Measurements from ENCODE around the gene UCN3. TPM values are rescaled to one million over a fixed set of nuclear protein-coding genes. Genes with fewer than 3 reads are reported as not detected.

UCN3 gene
- total and polyA plus RNA-seq, 2 experiments from 2014 or later, result not detected

DNA sequence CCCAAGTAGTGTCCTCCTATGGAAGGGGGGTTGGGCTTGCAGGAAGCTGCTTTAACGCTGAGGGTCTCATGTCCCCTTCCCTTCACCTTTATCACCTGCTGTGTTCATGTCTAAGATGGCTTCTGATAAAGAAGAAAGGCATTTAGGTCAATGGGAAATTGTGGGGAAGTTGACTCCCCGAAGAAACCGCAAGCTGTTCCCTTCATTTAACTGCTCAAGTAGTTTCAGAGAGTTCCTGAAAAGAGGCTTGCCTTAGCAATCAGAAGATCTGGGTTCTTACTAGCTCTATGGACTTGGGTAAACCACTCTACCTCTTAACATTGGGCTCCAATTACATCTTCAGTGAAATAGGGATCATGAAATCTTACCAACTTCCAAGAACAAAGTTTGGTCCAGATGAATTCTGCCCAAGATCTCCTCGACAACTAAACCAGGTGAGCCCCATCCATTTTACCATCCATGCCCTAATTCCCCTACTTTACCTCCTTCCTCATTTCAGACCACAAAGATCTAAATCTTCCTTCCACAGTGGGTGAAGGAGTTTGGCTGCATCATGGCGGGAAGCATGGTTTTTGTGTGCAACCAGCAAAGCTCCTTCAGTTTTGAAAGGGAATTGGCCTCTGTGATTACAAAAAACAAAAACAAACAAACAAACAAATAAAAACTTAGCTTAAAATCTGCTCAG, 30.4 kb upstream of the UCN3 start:
- DNase-seq (ENCODE audit: low spot score), result no peak
- H3K36me3 ChIP-seq (replicated peaks; ENCODE audit: insufficient read depth, low read depth), result no peaks in the 10 kb centered on the region
- WGBS (ENCODE audit: low lambda C conversion rate, missing lambda C conversion rate), result 92% methylated on average over 5 of the region's 5 CpGs

DNA sequence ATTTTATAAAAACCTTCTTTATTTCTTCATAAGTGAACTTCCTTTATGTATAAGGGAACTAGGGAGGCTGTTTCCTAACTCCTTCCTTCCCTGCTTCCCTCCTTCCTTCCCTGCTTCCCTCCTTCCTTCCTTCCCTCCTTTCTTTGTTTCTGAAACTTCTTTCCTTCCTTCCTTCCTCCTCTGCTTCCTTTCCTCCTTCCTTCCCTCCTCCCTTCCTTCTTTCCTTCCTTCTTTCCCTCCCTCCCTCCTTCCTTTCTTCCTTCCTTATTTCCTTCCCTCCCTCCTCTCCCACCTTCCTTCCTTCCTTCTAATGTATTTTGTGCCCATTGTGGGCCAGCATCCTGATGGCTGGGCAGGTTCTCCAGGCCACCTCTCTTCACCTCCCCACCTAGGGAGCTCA, 26.8 kb upstream of the UCN3 start:
- Histone ChIP-seq H3K27ac (no peak overlapping the region), H3K4me1 (ENCODE audit: insufficient read depth) (no peaks in the 10 kb centered on the region), H3K4me2 (no peak overlapping the region), H3K79me2 (no peaks in the 10 kb centered on the region), H2AFZ (no peak overlapping the region), H3K27me3 (no peaks in the 10 kb centered on the region), H3K36me3 (replicated peaks; ENCODE audit: insufficient read depth, low read depth) (no peaks in the 10 kb centered on the region), H3K4me3 (no peak overlapping the region), H3K9me2 (replicated peaks; ENCODE audit: insufficient read depth) (no peaks in the 10 kb centered on the region), H4K20me1 (ENCODE audit: insufficient read depth, poor library complexity, severe bottlenecking) (no peaks in the 10 kb centered on the region), H3K9me3 (ENCODE audit: low read depth) (no peaks in the 10 kb centered on the region)
- DNase-seq (ENCODE audit: low spot score), result no peak
- TF ChIP-seq, protein P1, sequence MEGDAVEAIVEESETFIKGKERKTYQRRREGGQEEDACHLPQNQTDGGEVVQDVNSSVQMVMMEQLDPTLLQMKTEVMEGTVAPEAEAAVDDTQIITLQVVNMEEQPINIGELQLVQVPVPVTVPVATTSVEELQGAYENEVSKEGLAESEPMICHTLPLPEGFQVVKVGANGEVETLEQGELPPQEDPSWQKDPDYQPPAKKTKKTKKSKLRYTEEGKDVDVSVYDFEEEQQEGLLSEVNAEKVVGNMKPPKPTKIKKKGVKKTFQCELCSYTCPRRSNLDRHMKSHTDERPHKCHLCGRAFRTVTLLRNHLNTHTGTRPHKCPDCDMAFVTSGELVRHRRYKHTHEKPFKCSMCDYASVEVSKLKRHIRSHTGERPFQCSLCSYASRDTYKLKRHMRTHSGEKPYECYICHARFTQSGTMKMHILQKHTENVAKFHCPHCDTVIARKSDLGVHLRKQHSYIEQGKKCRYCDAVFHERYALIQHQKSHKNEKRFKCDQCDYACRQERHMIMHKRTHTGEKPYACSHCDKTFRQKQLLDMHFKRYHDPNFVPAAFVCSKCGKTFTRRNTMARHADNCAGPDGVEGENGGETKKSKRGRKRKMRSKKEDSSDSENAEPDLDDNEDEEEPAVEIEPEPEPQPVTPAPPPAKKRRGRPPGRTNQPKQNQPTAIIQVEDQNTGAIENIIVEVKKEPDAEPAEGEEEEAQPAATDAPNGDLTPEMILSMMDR (IDR thresholded peaks at IDR 0.05; ENCODE audit: poor library complexity), result no peak
- TF ChIP-seq EZH2phosphoT487 (IDR thresholded peaks at IDR 0.05; ENCODE audit: low read depth, severe bottlenecking, unreplicated experiment), result no peak
- TF ChIP-seq EZH2 (IDR thresholded peaks at IDR 0.05; ENCODE audit: borderline replicate concordance), result no peak

More for the DNA sequence above, 30.4 kb upstream of the UCN3 start:
- Histone ChIP-seq H3K27ac (no peak overlapping the region), H3K27me3 (no peaks in the 10 kb centered on the region), H3K9me3 (ENCODE audit: low read depth) (no peaks in the 10 kb centered on the region), H4K20me1 (ENCODE audit: insufficient read depth, poor library complexity, severe bottlenecking) (no peaks in the 10 kb centered on the region), H3K9me2 (replicated peaks; ENCODE audit: insufficient read depth) (no peaks in the 10 kb centered on the region), H3K79me2 (no peaks in the 10 kb centered on the region), H3K4me3 (no peak overlapping the region), H3K4me1 (ENCODE audit: insufficient read depth) (no peaks in the 10 kb centered on the region), H3K4me2 (no peak overlapping the region), H2AFZ (no peak overlapping the region)
- TF ChIP-seq, protein P1 (IDR thresholded peaks at IDR 0.05; ENCODE audit: poor library complexity), result no peak
- no peak for TF ChIP-seq EZH2 (IDR thresholded peaks at IDR 0.05; ENCODE audit: borderline replicate concordance)
- TF ChIP-seq EZH2phosphoT487 (IDR thresholded peaks at IDR 0.05; ENCODE audit: low read depth, severe bottlenecking, unreplicated experiment), result no peak

DNA sequence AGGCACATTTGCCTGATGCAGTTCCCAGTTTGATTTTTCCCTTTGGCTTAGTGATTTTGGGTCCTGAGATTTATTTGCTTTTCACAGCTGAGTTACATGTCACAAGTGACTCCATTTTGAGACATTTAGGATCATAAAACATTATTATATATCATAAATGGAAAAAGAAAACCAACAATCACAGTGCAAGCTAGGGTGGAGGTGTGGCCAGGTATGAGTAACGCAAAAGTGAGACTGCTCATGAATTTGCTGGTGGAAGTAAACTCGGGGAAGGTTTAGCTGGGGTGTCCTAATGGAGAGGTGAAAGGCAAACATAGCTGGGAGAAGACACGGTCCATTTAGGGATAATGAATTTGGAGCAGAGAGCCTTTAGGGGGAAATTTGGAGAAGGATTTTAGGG, 21.7 kb upstream of the UCN3 start:
- Histone ChIP-seq H2AFZ (no peak overlapping the region), H3K36me3 (replicated peaks; ENCODE audit: insufficient read depth, low read depth) (no peaks in the 10 kb centered on the region), H4K20me1 (ENCODE audit: insufficient read depth, poor library complexity, severe bottlenecking) (no peaks in the 10 kb centered on the region), H3K79me2 (no peaks in the 10 kb centered on the region), H3K27ac (no peak overlapping the region), H3K9me3 (ENCODE audit: low read depth) (no peaks in the 10 kb centered on the region), H3K4me2 (no peak overlapping the region), H3K9me2 (replicated peaks; ENCODE audit: insufficient read depth) (no peaks in the 10 kb centered on the region), H3K4me3 (no peak overlapping the region), H3K27me3 (no peaks in the 10 kb centered on the region), H3K4me1 (ENCODE audit: insufficient read depth) (no peaks in the 10 kb centered on the region)
- DNase-seq (ENCODE audit: low spot score), result no peak
- TF ChIP-seq, protein P1 (IDR thresholded peaks at IDR 0.05; ENCODE audit: poor library complexity), result no peak
- WGBS (ENCODE audit: low lambda C conversion rate, missing lambda C conversion rate), result 78% methylated on average over 3 of the region's 3 CpGs

DNA sequence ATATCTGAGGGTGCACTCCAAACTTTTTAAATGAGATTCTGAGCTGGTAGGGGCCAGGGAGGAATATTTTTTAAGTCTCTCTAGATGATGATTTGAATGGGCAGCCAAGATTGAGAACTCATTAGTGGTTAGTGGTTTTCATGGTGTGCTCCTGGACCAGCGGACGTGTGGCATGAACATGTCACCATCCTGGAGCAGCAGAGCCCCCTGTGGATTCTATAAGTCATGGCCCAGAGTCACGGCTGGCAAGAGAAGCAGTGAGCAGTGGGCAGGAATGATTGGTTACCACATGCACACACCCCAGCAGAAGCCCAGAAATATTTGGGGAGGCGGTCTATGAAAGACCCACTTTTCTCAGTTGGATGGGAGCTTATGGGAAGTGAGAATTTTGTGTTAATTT, 21.2 kb upstream of the UCN3 start:
- no peaks in the 10 kb centered on the region for H3K9me3 ChIP-seq (ENCODE audit: low read depth)
- WGBS (ENCODE audit: low lambda C conversion rate, missing lambda C conversion rate), result 73% methylated on average over 4 of the region's 4 CpGs

More for the DNA sequence above, 21.2 kb upstream of the UCN3 start:
- Histone ChIP-seq H3K4me2 (no peak overlapping the region), H3K27ac (no peak overlapping the region), H3K4me1 (ENCODE audit: insufficient read depth) (no peaks in the 10 kb centered on the region), H3K36me3 (replicated peaks; ENCODE audit: insufficient read depth, low read depth) (no peaks in the 10 kb centered on the region), H4K20me1 (ENCODE audit: insufficient read depth, poor library complexity, severe bottlenecking) (no peaks in the 10 kb centered on the region), H2AFZ (no peak overlapping the region), H3K79me2 (no peaks in the 10 kb centered on the region), H3K27me3 (no peaks in the 10 kb centered on the region), H3K9me2 (replicated peaks; ENCODE audit: insufficient read depth) (no peaks in the 10 kb centered on the region), H3K4me3 (no peak overlapping the region)
- DNase-seq (ENCODE audit: low spot score), result no peak
- TF ChIP-seq EZH2 (IDR thresholded peaks at IDR 0.05; ENCODE audit: borderline replicate concordance), result no peak
- TF ChIP-seq, protein P1 (IDR thresholded peaks at IDR 0.05; ENCODE audit: poor library complexity), result no peak
- no peak for TF ChIP-seq EZH2phosphoT487 (IDR thresholded peaks at IDR 0.05; ENCODE audit: low read depth, severe bottlenecking, unreplicated experiment)
